Mesenchymal stem cell (in vitro differentiated cells and primary cell): Measurements from ENCODE around the gene CYP2S1.

Source experiments
- DNase-seq: peaks from one replicate; pipeline ENCODE4 v3.0.0-alpha.2; 2013
- H2AFZ ChIP-seq: one replicate; pipeline ENCODE4 v1.6.1; 2013; ENCODE audit warnings: low read depth, mild to moderate bottlenecking, control low read depth, inconsistent platforms, low read length, moderate library complexity
- H2AK5ac ChIP-seq: 2 replicates; pipeline ENCODE4 v1.6.1; 2013; ENCODE audit warnings: low read length, moderate library complexity, mild to moderate bottlenecking, inconsistent platforms; ENCODE audit not compliant: severe bottlenecking
- H2BK120ac ChIP-seq: one replicate; pipeline ENCODE4 v1.6.1; 2013; ENCODE audit warnings: low read depth, mild to moderate bottlenecking, inconsistent platforms, low read length, moderate library complexity
- H2BK12ac ChIP-seq, 2 experiments: one replicate each; pipeline ENCODE4 v1.6.1; 2013; ENCODE audit warnings: inconsistent platforms in 2 of 2, low read length in 2 of 2, mild to moderate bottlenecking in 2 of 2, moderate library complexity in 2 of 2, control low read depth in 1 of 2
- H2BK15ac ChIP-seq: one replicate; pipeline ENCODE4 v1.6.1; 2013; ENCODE audit warnings: mild to moderate bottlenecking, low read depth, inconsistent platforms; ENCODE audit not compliant: poor library complexity, severe bottlenecking
- H2BK5ac ChIP-seq: 2 replicates; pipeline ENCODE4 v1.6.1; 2013; ENCODE audit warnings: low read depth, mild to moderate bottlenecking, low read length, control low read depth, inconsistent platforms; ENCODE audit not compliant: poor library complexity, severe bottlenecking
- H3K14ac ChIP-seq, 2 experiments: one replicate each; pipeline ENCODE4 v1.6.1; 2013; ENCODE audit warnings: inconsistent platforms in 2 of 2, low read length in 2 of 2, control low read depth in 1 of 2, mild to moderate bottlenecking in 1 of 2, moderate library complexity in 1 of 2
- H3K18ac ChIP-seq, 2 experiments: one replicate each; pipeline ENCODE4 v1.6.1; 2013; ENCODE audit warnings: inconsistent platforms in 2 of 2, low read length in 2 of 2, control low read depth in 1 of 2, low read depth in 1 of 2, mild to moderate bottlenecking in 1 of 2
- H3K23ac ChIP-seq, 2 experiments: one replicate each; pipeline ENCODE4 v1.6.1; 2013; ENCODE audit warnings: inconsistent platforms in 2 of 2, low read length in 2 of 2, mild to moderate bottlenecking in 2 of 2, moderate library complexity in 2 of 2, control low read depth in 1 of 2
- H3K27ac ChIP-seq: 2 replicates; pipeline ENCODE4 v1.5.1; 2013; ENCODE audit warnings: mild to moderate bottlenecking, moderate library complexity, low read length, control low read depth, inconsistent platforms; ENCODE audit not compliant: poor library complexity, severe bottlenecking
- H3K27me3 ChIP-seq, 2 experiments: 2 replicates each; pipeline versions ENCODE4 v1.6.1 to v1.7.0; 2013; ENCODE audit warnings: low read length in 2 of 2, mild to moderate bottlenecking in 2 of 2, moderate library complexity in 2 of 2, control low read depth in 1 of 2, inconsistent platforms in 1 of 2; ENCODE audit not compliant: control insufficient read depth in 1 of 2, insufficient read depth in 1 of 2
- H3K36me3 ChIP-seq, 2 experiments: 2 replicates each; pipeline versions ENCODE4 v1.6.1 to v1.7.0; 2013; ENCODE audit warnings: low read length in 2 of 2, control low read depth in 1 of 2, inconsistent platforms in 1 of 2, low read depth in 1 of 2, mild to moderate bottlenecking in 1 of 2; ENCODE audit not compliant: insufficient read depth in 2 of 2, control insufficient read depth in 1 of 2
- H3K4ac ChIP-seq, 2 experiments: one replicate each; pipeline ENCODE4 v1.6.1; 2013; ENCODE audit warnings: inconsistent platforms in 2 of 2, low read length in 2 of 2, mild to moderate bottlenecking in 2 of 2, moderate library complexity in 2 of 2, control low read depth in 1 of 2, low read depth in 1 of 2
- H3K4me1 ChIP-seq: 2 replicates; pipeline ENCODE4 v1.6.1; 2013; ENCODE audit warnings: low read depth, low read length, control low read depth; ENCODE audit not compliant: control insufficient read depth, insufficient read depth
- H3K4me2 ChIP-seq: 2 replicates; pipeline ENCODE4 v1.6.1; 2013; ENCODE audit warnings: low read length, mild to moderate bottlenecking, inconsistent platforms; ENCODE audit not compliant: poor library complexity, severe bottlenecking
- H3K4me3 ChIP-seq, 2 experiments: 2 replicates each; pipeline versions ENCODE4 v1.5.1 to v1.7.0; 2013; ENCODE audit warnings: low read length in 2 of 2, mild to moderate bottlenecking in 2 of 2, control low read depth in 1 of 2, low read depth in 1 of 2; ENCODE audit not compliant: insufficient read depth in 1 of 2
- H3K79me1 ChIP-seq: replicated peaks from 2 replicates; pipeline ENCODE4 v1.6.1; 2013; ENCODE audit warnings: mild to moderate bottlenecking, control low read depth, low read length, inconsistent platforms; ENCODE audit not compliant: poor library complexity, severe bottlenecking
- H3K9ac ChIP-seq: 2 replicates; pipeline ENCODE4 v1.7.0; 2013; ENCODE audit warnings: mild to moderate bottlenecking, low read length, moderate library complexity
- H3K9me3 ChIP-seq: 2 replicates; pipeline ENCODE4 v1.7.0; 2013; ENCODE audit warnings: mild to moderate bottlenecking, low read length; ENCODE audit not compliant: control insufficient read depth
- H4K8ac ChIP-seq: one replicate; pipeline ENCODE4 v1.6.1; 2013; ENCODE audit warnings: inconsistent platforms, mild to moderate bottlenecking, low read length, moderate library complexity
- H4K91ac ChIP-seq: one replicate; pipeline ENCODE4 v1.6.1; 2013; ENCODE audit warnings: mild to moderate bottlenecking, low read length, inconsistent platforms
- WGBS: methylation state at CpG from one replicate; pipeline ENCODE4 v1.1.7; 2013; ENCODE audit warnings: mixed read lengths; 5-methylcytosine and 5-hydroxymethylcytosine counted together

CYP2S1 gene

GRCh38 chr19:41154060-41154459, 39.0 kb upstream of the CYP2S1 start:
- 96% methylated on average over 7 of the region's 7 CpGs for WGBS
- no peak overlapping the region for H3K4me2 ChIP-seq

DNA sequence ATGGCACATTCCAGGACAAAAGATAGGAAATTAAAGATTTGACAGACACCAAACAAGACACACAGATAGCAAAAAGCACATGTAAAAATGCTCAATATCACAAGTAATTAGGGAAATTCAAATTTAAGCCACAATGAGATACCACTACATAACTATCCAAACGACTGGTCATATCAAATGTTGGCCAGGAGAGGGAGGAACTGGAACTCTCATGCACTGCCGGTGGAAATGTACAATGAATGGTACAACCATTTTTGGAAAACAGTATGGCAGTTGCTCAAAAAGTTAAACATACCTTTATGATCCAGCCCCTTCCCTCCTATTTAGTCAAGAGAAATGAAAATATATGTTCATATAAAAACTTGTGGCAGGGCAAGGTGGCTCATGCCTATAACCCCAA, 36.8 kb upstream of the CYP2S1 start:
- 69% methylated on average over 2 of the region's 2 CpGs for WGBS
- Histone ChIP-seq H3K9me3 (no peaks in the 10 kb centered on the region), H3K27me3 (peaks cover 0 to 5% of the 10 kb centered on the region in 2 experiments), H3K27ac (no peak overlapping the region), H2BK12ac (no peak overlapping the region), H3K79me1 (no peaks in the 10 kb centered on the region), H2BK120ac (no peak overlapping the region), H2BK15ac (no peak overlapping the region), H4K91ac (no peak overlapping the region), H2AK5ac (no peak overlapping the region), H3K4me1 (no peaks in the 10 kb centered on the region), H3K4me3 (no peak overlapping the region), H3K23ac (no peak overlapping the region), H3K18ac (no peak overlapping the region), H2BK5ac (no peak overlapping the region), H3K4me2 (no peak overlapping the region), H3K9ac (no peak overlapping the region), H3K14ac (no peak overlapping the region), H2AFZ (no peak overlapping the region), H3K4ac (no peak overlapping the region), H4K8ac (no peak overlapping the region), H3K36me3 (no peaks in the 10 kb centered on the region)
- DNase-seq = no peak

More at GRCh38 chr19:41154060-41154459, 39.0 kb upstream of the CYP2S1 start:
- no peak overlapping the region for H3K18ac ChIP-seq
- no peaks in the 10 kb centered on the region for H3K9me3 ChIP-seq
- H2AFZ ChIP-seq = no peak overlapping the region
- no peak overlapping the region for H2BK120ac ChIP-seq
- H3K4me1 ChIP-seq = no peaks in the 10 kb centered on the region
- H4K91ac ChIP-seq = no peak overlapping the region
- H3K79me1 ChIP-seq = no peaks in the 10 kb centered on the region
- H3K27ac ChIP-seq = no peak overlapping the region
- H3K14ac ChIP-seq = no peak overlapping the region
- H3K23ac ChIP-seq = no peak overlapping the region
- DNase-seq = no peak
- no peak overlapping the region for H2BK5ac ChIP-seq
- H4K8ac ChIP-seq = no peak overlapping the region
- H3K27me3 ChIP-seq = peaks cover 0 to 5% of the 10 kb centered on the region in 2 experiments
- H2BK12ac ChIP-seq = no peak overlapping the region
- H3K4me3 ChIP-seq = no peak overlapping the region
- no peaks in the 10 kb centered on the region for H3K36me3 ChIP-seq
- H3K4ac ChIP-seq = no peak overlapping the region
- H3K9ac ChIP-seq = no peak overlapping the region
- no peak overlapping the region for H2AK5ac ChIP-seq
- H2BK15ac ChIP-seq = no peak overlapping the region

- no peak overlapping the region for H3K27ac ChIP-seq
- no peak overlapping the region for H2BK5ac ChIP-seq
- WGBS = 52% methylated on average over 1 of the region's 2 CpGs
- H3K36me3 ChIP-seq = no peaks in the 10 kb centered on the region
- H3K4me2 ChIP-seq = no peak overlapping the region
- H3K4me1 ChIP-seq = no peaks in the 10 kb centered on the region
- H3K23ac ChIP-seq = no peak overlapping the region
- H2BK12ac ChIP-seq = no peak overlapping the region
- no peak overlapping the region for H2BK120ac ChIP-seq
- no peak overlapping the region for H3K9ac ChIP-seq
- H3K4me3 ChIP-seq = no peak overlapping the region
- H3K4ac ChIP-seq = no peak overlapping the region
- no peaks in the 10 kb centered on the region for H3K79me1 ChIP-seq
- no peak overlapping the region for H4K91ac ChIP-seq
- peaks cover 0 to 5% of the 10 kb centered on the region in 2 experiments for H3K27me3 ChIP-seq
- H2BK15ac ChIP-seq = no peak overlapping the region
- peak; percentile 34 for DNase-seq
- H3K9me3 ChIP-seq = no peaks in the 10 kb centered on the region
- no peak overlapping the region for H3K14ac ChIP-seq
- H2AK5ac ChIP-seq = no peak overlapping the region
- H4K8ac ChIP-seq = no peak overlapping the region
- no peak overlapping the region for H3K18ac ChIP-seq
- no peak overlapping the region for H2AFZ ChIP-seq
Observed at GRCh38 chr19:41159881-41160280, 33.1 kb upstream of the CYP2S1 start.

GRCh38 chr19:41161903-41162302, 31.1 kb upstream of the CYP2S1 start:
- Histone ChIP-seq H3K36me3 (no peaks in the 10 kb centered on the region), H3K79me1 (no peaks in the 10 kb centered on the region), H4K91ac (no peak overlapping the region), H2BK120ac (no peak overlapping the region), H3K4me1 (no peaks in the 10 kb centered on the region), H2BK5ac (no peak overlapping the region), H2AFZ (no peak overlapping the region), H3K27ac (no peak overlapping the region), H2AK5ac (no peak overlapping the region), H2BK15ac (peak overlapping the region; percentile 12), H3K4ac (no peak overlapping the region), H3K14ac (no peak overlapping the region), H3K9me3 (no peaks in the 10 kb centered on the region), H3K27me3 (no peaks in the 10 kb centered on the region), H2BK12ac (no peak overlapping the region), H4K8ac (no peak overlapping the region), H3K4me3 (no peak overlapping the region), H3K4me2 (no peak overlapping the region), H3K18ac (peak overlapping the region in 1 of 2 experiments; percentile 40), H3K9ac (no peak overlapping the region), H3K23ac (no peak overlapping the region)
- WGBS = 97% methylated on average over 3 of the region's 5 CpGs
- DNase-seq = no peak
